22Rv1 (cell line): Measurements from ENCODE around the gene NIF3L1.

Source experiments
- ZFX ChIP-seq: fragments of 450-650 bp; IDR thresholded peaks from 2 replicates; pipeline ENCODE4 v1.6.1; 2017; ENCODE audit warnings: antibody characterized with exemption, borderline replicate concordance
- TF ChIP-seq, protein P1 (sequence below): fragments of 450-650 bp; IDR thresholded peaks from 2 replicates; pipeline ENCODE4 v1.5.1; 2017; ENCODE audit warnings: mild to moderate bottlenecking

DNA sequence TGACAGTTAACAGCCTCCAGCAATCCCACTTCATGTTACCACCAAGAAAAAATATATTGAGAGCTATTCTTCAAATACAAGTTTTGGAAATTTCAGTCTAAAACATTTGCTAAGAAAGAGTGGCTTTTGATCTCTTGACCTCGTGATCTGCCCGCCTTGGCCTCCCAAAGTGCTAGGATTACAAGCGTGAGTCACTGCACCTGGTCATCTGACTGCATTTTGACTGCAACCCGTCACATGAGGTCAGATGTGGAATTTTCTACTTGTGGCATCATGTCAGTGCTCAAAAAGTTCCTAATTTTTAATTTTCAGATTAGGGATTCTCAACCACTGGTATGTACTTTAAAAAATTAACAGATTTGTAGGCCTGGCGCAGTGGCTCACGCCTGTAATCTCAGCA is 15.6 kb upstream of the NIF3L1 start:
- TF ChIP-seq, protein P1, sequence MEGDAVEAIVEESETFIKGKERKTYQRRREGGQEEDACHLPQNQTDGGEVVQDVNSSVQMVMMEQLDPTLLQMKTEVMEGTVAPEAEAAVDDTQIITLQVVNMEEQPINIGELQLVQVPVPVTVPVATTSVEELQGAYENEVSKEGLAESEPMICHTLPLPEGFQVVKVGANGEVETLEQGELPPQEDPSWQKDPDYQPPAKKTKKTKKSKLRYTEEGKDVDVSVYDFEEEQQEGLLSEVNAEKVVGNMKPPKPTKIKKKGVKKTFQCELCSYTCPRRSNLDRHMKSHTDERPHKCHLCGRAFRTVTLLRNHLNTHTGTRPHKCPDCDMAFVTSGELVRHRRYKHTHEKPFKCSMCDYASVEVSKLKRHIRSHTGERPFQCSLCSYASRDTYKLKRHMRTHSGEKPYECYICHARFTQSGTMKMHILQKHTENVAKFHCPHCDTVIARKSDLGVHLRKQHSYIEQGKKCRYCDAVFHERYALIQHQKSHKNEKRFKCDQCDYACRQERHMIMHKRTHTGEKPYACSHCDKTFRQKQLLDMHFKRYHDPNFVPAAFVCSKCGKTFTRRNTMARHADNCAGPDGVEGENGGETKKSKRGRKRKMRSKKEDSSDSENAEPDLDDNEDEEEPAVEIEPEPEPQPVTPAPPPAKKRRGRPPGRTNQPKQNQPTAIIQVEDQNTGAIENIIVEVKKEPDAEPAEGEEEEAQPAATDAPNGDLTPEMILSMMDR, result no peak
- no peak for TF ChIP-seq ZFX
